Esophagus muscularis mucosa (tissue), 4 donors: ENCODE data around the gene SPTSSA. TPM values are rescaled to one million over a fixed set of nuclear protein-coding genes. Genes with fewer than 3 reads are reported as not detected.

Source experiments
- DNase-seq: peaks from one replicate; pipeline ENCODE4 v3.0.0-alpha.2; 2017; ENCODE audit errors: extremely low spot score
- H3K27ac ChIP-seq, 4 donors: fragments of 200-600 bp; sonication (generic); replicated peaks in 1 of 4; 1 replicate in 3 of 4; 2 replicates in 1 of 4; pipeline ENCODE4 v1.5.1; 2016 to 2019; ENCODE audit warnings: mild to moderate bottlenecking in 1 of 4
- H3K27me3 ChIP-seq, 4 donors: fragments of 200-600 bp; sonication (generic); one replicate each; pipeline versions ENCODE4 v1.5.1 to v1.6.0; 2016 to 2019
- H3K36me3 ChIP-seq, 4 donors: fragments of 200-600 bp; sonication (generic); one replicate each; pipeline ENCODE4 v1.5.1; 2016 to 2019
- H3K4me1 ChIP-seq, 4 donors: fragments of 200-600 bp; sonication (generic); one replicate each; pipeline ENCODE4 v1.5.1; 2016 to 2019
- H3K4me3 ChIP-seq, 4 donors: fragments of 200-600 bp; sonication (generic); 1 replicate in 2 of 4; 2 replicates in 2 of 4; pipeline ENCODE4 v1.5.1; 2016 to 2019; ENCODE audit warnings: mild to moderate bottlenecking in 4 of 4, moderate library complexity in 1 of 4
- H3K9me3 ChIP-seq, 4 donors: fragments of 200-600 bp; sonication (generic); 1 replicate in 3 of 4; 2 replicates in 1 of 4; pipeline ENCODE4 v1.5.1; 2016 to 2019
- EP300 ChIP-seq: sonication (generic); formaldehyde crosslinking; IDR thresholded peaks from one replicate; pipeline ENCODE4 v1.6.1; 2017; ENCODE audit warnings: antibody characterized with exemption
- POLR2A ChIP-seq: fragments of 450-650 bp; IDR thresholded peaks from one replicate; pipeline ENCODE4 v1.6.1; 2017; ENCODE audit warnings: antibody characterized with exemption, moderate library complexity, mild to moderate bottlenecking, low read depth
- POLR2AphosphoS5 ChIP-seq, 2 donors: sonication (generic); formaldehyde crosslinking; IDR thresholded peaks; one replicate each; pipeline ENCODE4 v1.6.1; 2017; ENCODE audit warnings: antibody characterized with exemption in 2 of 2
- WGBS: methylation state at CpG from one replicate; pipeline ENCODE4 v1.1.5; 2018; 5-methylcytosine and 5-hydroxymethylcytosine counted together
- intact Hi-C: fragments of 100-400 bp; cut with DNase I; formaldehyde crosslinking; loops from one replicate; pipeline ENCODE4 v1.15.1; 2023
- total RNA-seq, 4 donors: library from RNA; depleted of rRNA; stranded (reverse); fragments of >200 nt; gene quantifications; one replicate each; pipeline versions ENCODE4 v1.1.0 to v1.2.1, GENCODE V29; 2016
- TF ChIP-seq, protein P1 (sequence below), 3 experiments: fragments of 200-600 bp in 2 of 3; fragments of 450-650 bp in 1 of 3; sonication (generic) in 2 of 3; IDR thresholded peaks; one replicate each; pipeline ENCODE4 v1.5.1; 2017 to 2019; ENCODE audit warnings: antibody characterized with exemption in 3 of 3, mild to moderate bottlenecking in 2 of 3, moderate library complexity in 1 of 3

SPTSSA gene
- total RNA-seq, 4 donors from 2014 or later, result 21.2 to 26.2 (median 22.1) TPM

DNA sequence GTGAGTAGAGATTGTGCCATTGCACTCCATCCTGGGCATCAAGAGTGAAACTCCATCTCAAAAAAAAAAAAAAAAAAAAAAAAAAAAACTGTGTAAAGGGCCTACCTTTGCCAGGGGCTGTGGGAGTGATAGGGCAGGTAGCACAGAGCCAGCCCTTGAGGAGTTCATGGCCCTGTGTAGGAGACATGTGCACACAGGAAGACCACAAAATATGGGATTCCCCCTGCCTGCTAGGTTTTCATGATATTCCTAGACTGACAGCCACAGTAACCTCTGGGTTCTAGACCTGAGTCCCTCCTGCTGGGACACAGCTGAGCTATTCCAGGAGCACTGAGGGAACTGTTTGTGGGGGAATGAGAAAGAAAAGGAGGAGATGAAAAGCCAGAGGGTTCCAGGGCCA is 8.3 kb upstream of the SPTSSA start:
- TF ChIP-seq EP300, result no peak
- no peak for TF ChIP-seq POLR2A
- TF ChIP-seq POLR2AphosphoS5 (IDR thresholded peaks at IDR 0.05), result no peak
- TF ChIP-seq, protein P1, sequence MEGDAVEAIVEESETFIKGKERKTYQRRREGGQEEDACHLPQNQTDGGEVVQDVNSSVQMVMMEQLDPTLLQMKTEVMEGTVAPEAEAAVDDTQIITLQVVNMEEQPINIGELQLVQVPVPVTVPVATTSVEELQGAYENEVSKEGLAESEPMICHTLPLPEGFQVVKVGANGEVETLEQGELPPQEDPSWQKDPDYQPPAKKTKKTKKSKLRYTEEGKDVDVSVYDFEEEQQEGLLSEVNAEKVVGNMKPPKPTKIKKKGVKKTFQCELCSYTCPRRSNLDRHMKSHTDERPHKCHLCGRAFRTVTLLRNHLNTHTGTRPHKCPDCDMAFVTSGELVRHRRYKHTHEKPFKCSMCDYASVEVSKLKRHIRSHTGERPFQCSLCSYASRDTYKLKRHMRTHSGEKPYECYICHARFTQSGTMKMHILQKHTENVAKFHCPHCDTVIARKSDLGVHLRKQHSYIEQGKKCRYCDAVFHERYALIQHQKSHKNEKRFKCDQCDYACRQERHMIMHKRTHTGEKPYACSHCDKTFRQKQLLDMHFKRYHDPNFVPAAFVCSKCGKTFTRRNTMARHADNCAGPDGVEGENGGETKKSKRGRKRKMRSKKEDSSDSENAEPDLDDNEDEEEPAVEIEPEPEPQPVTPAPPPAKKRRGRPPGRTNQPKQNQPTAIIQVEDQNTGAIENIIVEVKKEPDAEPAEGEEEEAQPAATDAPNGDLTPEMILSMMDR (IDR thresholded peaks at IDR 0.05), result no peak
- no peaks in the 10 kb centered on the region for H3K36me3 ChIP-seq
- H3K9me3 ChIP-seq, result no peaks in the 10 kb centered on the region
- intact Hi-C loops, result no loop called here
- no peaks in the 10 kb centered on the region for H3K27me3 ChIP-seq
- H3K4me1 ChIP-seq, result peaks cover under 1 to 3% (median 2%) of the 10 kb centered on the region in 4 donors
- no peak for DNase-seq
- no peak overlapping the region for H3K4me3 ChIP-seq
- H3K27ac ChIP-seq, result no peak overlapping the region

DNA sequence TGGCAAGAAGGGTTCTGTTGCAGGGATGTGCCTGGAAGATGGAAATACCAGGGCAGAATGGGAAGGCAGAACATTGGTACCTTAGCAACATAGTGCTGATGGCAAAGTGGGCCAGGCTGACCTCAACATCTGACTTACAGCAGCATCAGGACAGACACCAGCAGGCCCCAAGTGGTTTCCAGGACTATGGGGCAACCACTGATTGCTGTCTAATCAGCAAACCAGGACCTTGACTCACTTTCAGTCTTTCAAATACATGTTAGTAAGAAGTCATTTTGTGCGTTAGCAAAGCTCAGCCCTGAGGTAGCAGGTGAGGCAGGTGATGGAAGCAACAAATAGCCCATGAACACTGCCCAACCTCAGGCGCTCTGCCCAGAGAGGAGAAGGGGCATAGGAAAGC is 4.7 kb upstream of the SPTSSA start:
- DNase-seq, result no peak
- Histone ChIP-seq H3K36me3 (no peaks in the 10 kb centered on the region), H3K9me3 (no peaks in the 10 kb centered on the region), H3K4me3 (no peak overlapping the region), H3K4me1 (peaks cover 5 to 16% (median 13%) of the 10 kb centered on the region in 4 donors), H3K27ac (no peak overlapping the region), H3K27me3 (no peaks in the 10 kb centered on the region)
- intact Hi-C loops, result loop anchor here (10.0 kb wide), 1 partner anchor 68 kb away; the partner anchor contains the start of gene EAPP
- WGBS, result 95% methylated on average over 2 of the region's 2 CpGs
- TF ChIP-seq POLR2A, result no peak
- TF ChIP-seq, protein P1 (IDR thresholded peaks at IDR 0.05), result no peak

DNA sequence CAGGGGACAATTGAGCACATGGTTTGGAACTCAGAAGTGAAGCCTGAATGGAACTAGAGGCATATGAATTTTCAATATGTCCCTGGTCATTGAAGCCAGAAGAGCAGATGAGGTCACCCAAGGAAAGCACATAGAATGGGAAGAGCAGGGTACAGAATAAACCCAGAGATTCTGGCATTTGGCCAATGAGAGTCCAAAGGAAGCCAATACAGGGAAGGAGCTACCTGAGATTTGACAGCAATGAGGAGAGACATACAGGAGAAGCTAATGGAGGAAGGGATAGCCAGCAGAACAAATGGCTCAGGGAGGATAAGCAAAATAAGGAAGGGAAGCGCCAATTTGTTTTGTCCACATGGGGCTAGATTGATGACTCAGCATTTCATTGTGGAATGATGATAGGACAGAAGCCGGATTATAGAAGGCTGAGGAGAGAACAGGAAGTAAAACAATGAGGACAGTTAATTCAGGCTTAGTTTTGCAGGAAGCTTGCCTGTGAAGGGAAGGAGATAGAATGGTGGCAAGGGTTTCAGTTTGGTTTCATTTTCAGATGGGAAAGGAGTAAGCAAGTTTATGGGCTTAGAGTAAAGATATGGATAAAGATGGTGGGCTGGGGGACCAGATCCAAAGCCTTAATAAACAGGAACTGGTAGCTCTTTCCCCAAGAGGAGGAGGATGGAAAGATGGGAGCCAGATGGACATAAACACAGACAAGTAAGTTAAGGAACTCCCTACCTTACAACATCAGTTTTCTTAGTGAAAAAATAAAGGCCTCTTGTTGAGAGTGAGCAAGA is 3.2 kb upstream of the SPTSSA start:
- intact Hi-C loops, result loop anchor here (10.0 kb wide), 1 partner anchor 70 kb away; the partner anchor contains the start of gene EAPP
- TF ChIP-seq POLR2AphosphoS5 (IDR thresholded peaks at IDR 0.05) (no peak), POLR2A (no peak), EP300 (no peak)
- TF ChIP-seq, protein P1 (IDR thresholded peaks at IDR 0.05), result no peak
- Histone ChIP-seq H3K36me3 (no peaks in the 10 kb centered on the region), H3K4me3 (no peak overlapping the region), H3K9me3 (no peaks in the 10 kb centered on the region), H3K4me1 (peaks cover 11 to 27% (median 23%) of the 10 kb centered on the region in 4 donors), H3K27ac (no peak overlapping the region), H3K27me3 (no peaks in the 10 kb centered on the region)
- WGBS, result 58% methylated on average over 2 of the region's 2 CpGs
- DNase-seq, result no peak

DNA sequence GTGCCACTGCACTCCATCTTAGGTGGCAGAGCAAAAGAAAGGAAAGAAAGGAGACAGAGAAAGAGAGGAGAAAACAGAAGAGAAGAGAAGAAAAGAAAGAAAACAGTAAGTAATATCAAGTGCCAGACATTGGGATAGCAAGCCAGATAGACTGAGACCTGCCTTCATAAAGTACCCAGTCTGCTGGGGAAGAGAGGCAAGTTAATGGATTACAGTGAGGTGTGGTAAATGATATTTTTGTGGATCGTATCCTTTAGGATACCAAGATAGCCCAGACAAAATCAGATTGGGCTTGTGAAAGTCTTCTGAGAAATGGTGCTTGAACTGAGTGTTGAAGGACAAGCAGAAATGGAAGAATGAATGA is 1.5 kb upstream of the SPTSSA start:
- no peak for DNase-seq
- intact Hi-C loops, result loop anchor here (2.0 to 10.0 kb wide), 2 partner anchors 33 to 71 kb away; partner anchors contain the start of gene EAPP
- Histone ChIP-seq H3K9me3 (no peaks in the 10 kb centered on the region), H3K27ac (no peak overlapping the region), H3K27me3 (no peaks in the 10 kb centered on the region), H3K4me3 (no peak overlapping the region), H3K36me3 (no peaks in the 10 kb centered on the region), H3K4me1 (peaks cover 11 to 42% (median 37%) of the 10 kb centered on the region in 4 donors)
- WGBS, result 91% methylated on average over 1 of the region's 1 CpG
- TF ChIP-seq POLR2AphosphoS5 (IDR thresholded peaks at IDR 0.05) (no peak), POLR2A (no peak), EP300 (no peak)
- TF ChIP-seq, protein P1 (IDR thresholded peaks at IDR 0.05), result no peak
